Uterus (tissue), 2 donors: ENCODE results near the gene MAP3K20.
"Not testable (repeated sequence)": the region's sequence is repeated elsewhere in the genome, so short reads cannot be mapped to it uniquely, and the experiment has no call there.

Experiments used
- CTCF ChIP-seq, 4 experiments: fragments of 200-600 bp in 2 of 4; fragments of 450-650 bp in 2 of 4; sonication (generic) in 2 of 4; IDR thresholded peaks; one replicate each; pipeline ENCODE4 v1.5.1; 2016 to 2019; ENCODE audit warnings: antibody characterized with exemption in 4 of 4, mild to moderate bottlenecking in 2 of 4, moderate library complexity in 1 of 4
- POLR2A ChIP-seq, 2 donors: fragments of 450-650 bp; IDR thresholded peaks; one replicate each; pipeline ENCODE4 v1.6.1; 2016; ENCODE audit warnings: antibody characterized with exemption in 2 of 2, mild to moderate bottlenecking in 1 of 2, moderate library complexity in 1 of 2

DNA sequence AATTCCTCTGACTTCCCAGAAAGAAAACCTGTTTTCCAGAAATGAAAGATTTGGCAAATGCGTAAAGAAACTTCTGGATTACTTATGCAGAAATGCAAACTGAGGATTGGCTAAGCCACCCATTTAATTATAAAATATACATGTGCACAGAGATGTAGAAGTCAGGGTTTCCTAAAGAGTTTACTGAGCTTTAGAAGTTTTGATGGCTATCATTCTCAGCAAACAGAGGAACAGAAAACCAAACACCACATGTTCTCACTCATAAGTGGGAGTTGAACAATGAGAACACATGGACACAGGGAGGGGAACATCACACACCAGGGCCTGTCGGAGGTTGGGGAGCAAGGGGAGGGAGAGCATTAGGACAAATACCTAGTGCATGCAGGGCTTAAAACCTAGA lies 37.4 kb upstream of the MAP3K20 start:
- TF ChIP-seq POLR2A, CTCF (IDR thresholded peaks at IDR 0.05): not testable (repeated sequence)
